Transverse colon (tissue), 4 donors: ENCODE measurements around the gene TARS3. TPM values are rescaled to one million over a fixed set of nuclear protein-coding genes. Genes with fewer than 3 reads are reported as not detected.
A peak's percentile ranks its signal among the peaks of the same experiment; 100 is the strongest.

Experiments
- DNase-seq: peaks from one replicate; pipeline ENCODE4 v3.0.0-alpha.2; 2019
- H3K27ac ChIP-seq, 4 donors: fragments of 200-600 bp; sonication (generic); 2 replicates each; pipeline ENCODE4 v1.5.1; 2016 to 2018; ENCODE audit warnings: inconsistent platforms in 4 of 4
- H3K27me3 ChIP-seq: fragments of 200-600 bp; sonication (generic); 2 replicates; pipeline ENCODE4 v1.5.1; 2017; ENCODE audit warnings: inconsistent platforms
- H3K36me3 ChIP-seq, 4 donors: fragments of 200-600 bp; sonication (generic); 2 replicates each; pipeline ENCODE4 v1.5.1; 2017 to 2019; ENCODE audit warnings: inconsistent platforms in 4 of 4
- H3K4me1 ChIP-seq, 4 donors: fragments of 200-600 bp; sonication (generic); 2 replicates each; pipeline ENCODE4 v1.5.1; 2017 to 2020; ENCODE audit warnings: inconsistent platforms in 4 of 4
- H3K4me3 ChIP-seq, 4 donors: fragments of 200-600 bp; sonication (generic); 1 replicate in 1 of 4; 2 replicates in 3 of 4; pipeline versions ENCODE4 v1.5.1 to v1.6.1; 2017 to 2019; ENCODE audit warnings: inconsistent platforms in 4 of 4
- H3K9me3 ChIP-seq, 2 donors: fragments of 200-600 bp; sonication (generic); 2 replicates each; pipeline ENCODE4 v1.5.1; 2017 to 2019; ENCODE audit warnings: inconsistent platforms in 2 of 2
- EP300 ChIP-seq: sonication (generic); formaldehyde crosslinking; IDR thresholded peaks from one replicate; pipeline ENCODE4 v1.6.1; 2017; ENCODE audit warnings: antibody characterized with exemption, low read depth
- POLR2A ChIP-seq: fragments of 450-650 bp; IDR thresholded peaks from one replicate; pipeline ENCODE4 v1.6.1; 2016; ENCODE audit warnings: antibody characterized with exemption, mild to moderate bottlenecking, moderate library complexity
- POLR2AphosphoS5 ChIP-seq, 3 donors: sonication (generic); formaldehyde crosslinking; IDR thresholded peaks; one replicate each; pipeline ENCODE4 v1.6.1; 2016; ENCODE audit warnings: antibody characterized with exemption in 3 of 3
- WGBS, 2 donors: methylation state at CpG; one replicate each; pipeline ENCODE4 v1.1.5; 2018; ENCODE audit warnings: low coverage in 1 of 2; 5-methylcytosine and 5-hydroxymethylcytosine counted together
- in situ Hi-C, 4 donors: fragments of 200-750 bp; cut with MboI; loops; one replicate each; pipeline versions ENCODE4 v1.15.0 to v1.15.1; 2017; ENCODE audit warnings: low sequenced_read_pairs in 3 of 4, low pct_ligation_motif_present in 1 of 4, low pct_unique_long_range_greater_than_20kb in 1 of 4
- intact Hi-C: fragments of 100-400 bp; cut with DNase I; formaldehyde crosslinking; loops from one replicate; pipeline ENCODE4 v1.15.1; 2023; ENCODE audit warnings: low total_unique reads
- total RNA-seq, 4 donors: library from RNA; depleted of rRNA; stranded (reverse); fragments of >200 nt; gene quantifications; one replicate each; pipeline ENCODE4 v1.1.0, GENCODE V29; 2016
- TF ChIP-seq, protein P1 (sequence below), 5 experiments: fragments of 200-600 bp in 3 of 5; fragments of 450-650 bp in 2 of 5; sonication (generic) in 3 of 5; IDR thresholded peaks; 1 replicate in 2 of 5; 2 replicates in 3 of 5; pipeline ENCODE4 v1.5.1; 2016 to 2017; ENCODE audit warnings: antibody characterized with exemption in 5 of 5, inconsistent platforms in 3 of 5, mild to moderate bottlenecking in 2 of 5, moderate library complexity in 1 of 5

Gene TARS3
- total RNA-seq, 4 donors from 2014 or later, result 11.7 to 55.7 (median 15.0) TPM

DNA sequence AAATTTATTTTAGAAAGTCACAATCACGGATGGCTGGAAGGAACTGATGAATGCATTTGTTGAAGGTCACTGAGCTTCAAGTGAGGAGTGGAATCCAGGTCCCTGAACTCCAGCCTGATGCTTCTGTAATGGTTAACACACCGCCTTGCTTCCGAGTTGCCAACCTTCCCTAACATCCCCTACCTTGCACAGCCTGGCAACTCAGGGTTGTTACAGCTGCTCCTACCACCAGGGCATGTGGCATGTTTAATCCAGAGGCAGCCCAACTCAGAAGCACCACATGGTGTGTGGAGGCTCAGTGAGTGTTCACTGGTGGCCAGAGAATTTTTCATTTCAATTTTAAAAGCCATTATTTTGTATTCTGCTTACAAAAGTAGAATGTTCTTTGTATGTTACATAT, 77.0 kb downstream of the TARS3 start:
- intact Hi-C loops (no loop called here), in situ Hi-C loops (loop anchor here in 2 of 4 donors (10.0 kb wide), 1 partner anchor 352 kb away; the partner anchor contains the start of gene SNRPA1 (in 2 of the 2))
- 72 to 86% methylated on average over 3 of the region's 3 CpGs for WGBS, 2 donors
- Histone ChIP-seq H3K27ac (peak overlapping the region in 1 of 4 donors; percentile 18), H3K36me3 (peaks cover 0 to 28% (median 14%) of the 10 kb centered on the region in 4 donors), H3K9me3 (no peaks in the 10 kb centered on the region), H3K4me3 (no peak overlapping the region), H3K27me3 (no peaks in the 10 kb centered on the region), H3K4me1 (peaks cover 17 to 39% (median 26%) of the 10 kb centered on the region in 4 donors)
- DNase-seq, result no peak
- TF ChIP-seq EP300 (no peak), POLR2A (no peak), POLR2AphosphoS5 (IDR thresholded peaks at IDR 0.05) (no peak)
- TF ChIP-seq, protein P1, sequence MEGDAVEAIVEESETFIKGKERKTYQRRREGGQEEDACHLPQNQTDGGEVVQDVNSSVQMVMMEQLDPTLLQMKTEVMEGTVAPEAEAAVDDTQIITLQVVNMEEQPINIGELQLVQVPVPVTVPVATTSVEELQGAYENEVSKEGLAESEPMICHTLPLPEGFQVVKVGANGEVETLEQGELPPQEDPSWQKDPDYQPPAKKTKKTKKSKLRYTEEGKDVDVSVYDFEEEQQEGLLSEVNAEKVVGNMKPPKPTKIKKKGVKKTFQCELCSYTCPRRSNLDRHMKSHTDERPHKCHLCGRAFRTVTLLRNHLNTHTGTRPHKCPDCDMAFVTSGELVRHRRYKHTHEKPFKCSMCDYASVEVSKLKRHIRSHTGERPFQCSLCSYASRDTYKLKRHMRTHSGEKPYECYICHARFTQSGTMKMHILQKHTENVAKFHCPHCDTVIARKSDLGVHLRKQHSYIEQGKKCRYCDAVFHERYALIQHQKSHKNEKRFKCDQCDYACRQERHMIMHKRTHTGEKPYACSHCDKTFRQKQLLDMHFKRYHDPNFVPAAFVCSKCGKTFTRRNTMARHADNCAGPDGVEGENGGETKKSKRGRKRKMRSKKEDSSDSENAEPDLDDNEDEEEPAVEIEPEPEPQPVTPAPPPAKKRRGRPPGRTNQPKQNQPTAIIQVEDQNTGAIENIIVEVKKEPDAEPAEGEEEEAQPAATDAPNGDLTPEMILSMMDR (IDR thresholded peaks at IDR 0.05), result no peak

DNA sequence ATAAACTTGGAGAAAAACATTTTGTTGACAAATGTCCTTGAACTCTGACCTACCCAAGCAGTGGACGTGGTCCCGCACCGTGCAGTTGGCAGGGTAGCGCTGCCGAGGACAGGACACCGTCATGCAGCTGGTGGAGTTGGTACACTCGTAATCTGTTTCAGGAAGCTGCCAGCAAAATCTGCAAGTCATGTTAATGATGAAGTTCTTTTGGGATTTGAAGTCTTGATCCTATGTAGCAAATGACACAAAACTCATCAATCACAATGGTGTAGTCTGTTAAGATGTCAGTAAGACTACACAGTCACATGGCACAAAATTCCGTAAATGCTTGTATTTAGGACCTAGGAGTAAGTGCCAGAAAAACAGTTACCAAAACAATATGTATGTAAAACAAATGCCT, 77.6 kb downstream of the TARS3 start:
- Histone ChIP-seq H3K36me3 (peaks cover 0 to 28% (median 14%) of the 10 kb centered on the region in 4 donors), H3K27me3 (no peaks in the 10 kb centered on the region), H3K9me3 (no peaks in the 10 kb centered on the region), H3K4me3 (no peak overlapping the region), H3K27ac (peak overlapping the region in 1 of 4 donors; percentile 31), H3K4me1 (peaks cover 17 to 45% (median 31%) of the 10 kb centered on the region in 4 donors)
- 40 to 78% methylated on average over 1 to 8 of the region's 8 CpGs for WGBS, 2 donors
- TF ChIP-seq POLR2AphosphoS5 (IDR thresholded peaks at IDR 0.05) (no peak), EP300 (no peak), POLR2A (no peak)
- TF ChIP-seq, protein P1 (IDR thresholded peaks at IDR 0.05), result no peak
- no peak for DNase-seq
- in situ Hi-C loops, result loop anchor here in 2 of 4 donors (10.0 kb wide), 1 partner anchor 352 kb away; the partner anchor contains the start of gene SNRPA1 (in 2 of the 2)
- intact Hi-C loops, result no loop called here

DNA sequence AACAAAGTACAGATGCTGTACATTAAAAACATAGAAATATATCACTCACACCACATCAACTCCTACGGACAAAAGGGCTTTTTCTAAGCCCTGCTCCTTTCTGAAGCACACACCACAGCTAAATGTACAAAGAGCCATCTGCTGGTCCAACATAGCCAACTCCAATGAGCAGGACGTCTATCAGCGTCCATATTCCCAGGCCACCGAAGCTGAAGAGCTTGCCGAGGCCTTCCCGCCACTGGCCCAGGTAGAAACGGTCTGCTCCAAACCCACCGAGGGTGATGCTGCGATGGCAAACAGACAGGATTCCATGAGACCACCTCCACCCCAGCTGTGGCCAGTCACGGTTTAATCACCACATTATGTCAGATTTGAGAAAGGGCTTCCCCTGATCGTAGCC, 81.9 kb downstream of the TARS3 start:
- Histone ChIP-seq H3K36me3 (peaks cover 0 to 29% (median 11%) of the 10 kb centered on the region in 4 donors), H3K4me3 (no peak overlapping the region), H3K27ac (peak overlapping the region; percentile 31 to 76 (median 60)), H3K4me1 (peaks cover 7 to 45% (median 15%) of the 10 kb centered on the region in 4 donors), H3K9me3 (no peaks in the 10 kb centered on the region), H3K27me3 (no peaks in the 10 kb centered on the region)
- no peak for DNase-seq
- WGBS, 2 donors, result 54% methylated on average over 11 of the region's 11 CpGs; no CpG with 5 or more reads in 1 of the 2 donors
- TF ChIP-seq POLR2A, result no peak
- in situ Hi-C loops (loop anchor here (5.0 to 10.0 kb wide), 3 partner anchors 345 to 350 kb away; partner anchors contain the start of gene SNRPA1 (in 3 of the 4)), intact Hi-C loops (no loop called here)

DNA sequence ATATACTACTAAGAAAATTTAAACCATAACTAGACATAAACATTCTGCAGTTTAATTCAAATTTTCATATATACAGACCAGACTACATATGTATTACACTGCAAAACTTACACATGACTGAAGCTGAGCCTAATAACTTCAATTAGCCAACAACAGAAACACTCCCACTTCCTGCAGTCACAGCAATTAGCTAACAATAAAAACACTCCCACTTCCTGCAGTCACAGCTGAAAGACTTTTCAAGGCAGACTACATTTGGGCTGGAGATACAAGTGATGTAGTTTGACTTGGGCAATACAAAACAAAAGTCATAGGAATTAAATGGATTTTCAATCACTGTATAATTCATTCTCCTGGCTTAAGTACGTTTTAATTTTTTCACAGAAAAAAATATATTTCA, 82.4 kb downstream of the TARS3 start:
- Histone ChIP-seq H3K4me3 (no peak overlapping the region), H3K9me3 (no peaks in the 10 kb centered on the region), H3K36me3 (peaks cover 0 to 29% (median 11%) of the 10 kb centered on the region in 4 donors), H3K27ac (peak overlapping the region; percentile 31 to 76 (median 60)), H3K4me1 (peaks cover 7 to 49% (median 15%) of the 10 kb centered on the region in 4 donors), H3K27me3 (no peaks in the 10 kb centered on the region)
- 26 to 45% methylated on average over 1 of the region's 1 CpG for WGBS, 2 donors
- intact Hi-C loops (loop anchor here (2.0 kb wide), 1 partner anchor 337 kb away; no protein-coding TSS in a partner anchor), in situ Hi-C loops (loop anchor here (5.0 to 10.0 kb wide), 3 partner anchors 345 to 350 kb away; partner anchors contain the start of gene SNRPA1 (in 3 of the 4))
- TF ChIP-seq EP300 (no peak), POLR2AphosphoS5 (IDR thresholded peaks at IDR 0.05) (peak in 1 of 3 donors; percentile 7)
- TF ChIP-seq, protein P1 (IDR thresholded peaks at IDR 0.05), result no peak
- DNase-seq, result no peak
